Urothelium cell line (cell line): ENCODE data around the gene CEP250.
"Not testable (repeated sequence)": the region's sequence is repeated elsewhere in the genome, so short reads cannot be mapped to it uniquely, and the experiment has no call there.

Experiments used
- DNase-seq: peaks from one replicate; pipeline ENCODE4 v3.0.0; 2011; ENCODE audit warnings: low spot score, mixed read lengths
- FAIRE-seq: peaks from 2 replicates; lab custom pipeline; 2011; peaks lifted over from hg19 to GRCh38; lab: Jason Lieb, UNC

Gene CEP250

DNA sequence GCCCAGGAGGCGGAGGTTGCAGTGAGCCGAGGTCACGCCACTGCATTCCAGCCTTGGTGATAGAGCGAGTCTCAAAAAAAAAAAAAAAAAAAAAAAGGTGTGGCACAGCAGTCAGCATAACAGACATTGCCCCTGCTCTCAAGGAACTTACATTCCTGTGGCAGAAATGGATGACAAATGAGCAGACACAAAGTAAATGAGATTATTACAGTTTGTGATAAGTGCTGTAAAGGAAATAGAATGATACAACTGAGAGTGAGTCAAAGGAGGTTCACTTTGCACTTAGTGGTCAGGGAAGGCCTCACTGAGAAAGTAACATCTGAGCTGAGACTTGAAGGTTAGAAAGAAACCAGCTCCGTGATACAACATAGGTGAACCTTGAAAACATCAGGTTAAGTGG, 36.4 kb downstream of the CEP250 start:
- FAIRE-seq (no peak), DNase-seq (no peak)

DNA sequence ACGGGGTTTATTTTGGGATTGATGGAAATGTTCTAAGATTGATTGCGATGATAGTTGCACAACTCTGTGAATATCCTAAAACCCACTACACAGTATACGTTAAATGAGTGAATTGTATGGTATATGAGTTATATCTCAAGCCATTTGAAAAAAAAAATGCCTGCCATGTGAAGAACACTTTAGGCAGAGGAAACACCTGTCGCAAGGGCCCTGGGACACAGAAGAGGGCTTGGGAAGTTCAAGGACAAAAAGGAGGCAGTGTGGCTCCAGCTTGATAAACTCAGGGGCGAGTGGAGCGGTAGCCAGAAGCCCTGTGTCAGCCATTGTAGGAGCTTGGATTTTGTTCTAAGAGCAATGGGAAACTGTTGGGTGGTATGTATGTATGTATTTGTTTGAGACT, 37.0 kb downstream of the CEP250 start:
- DNase-seq = no peak
- FAIRE-seq = no peak

DNA sequence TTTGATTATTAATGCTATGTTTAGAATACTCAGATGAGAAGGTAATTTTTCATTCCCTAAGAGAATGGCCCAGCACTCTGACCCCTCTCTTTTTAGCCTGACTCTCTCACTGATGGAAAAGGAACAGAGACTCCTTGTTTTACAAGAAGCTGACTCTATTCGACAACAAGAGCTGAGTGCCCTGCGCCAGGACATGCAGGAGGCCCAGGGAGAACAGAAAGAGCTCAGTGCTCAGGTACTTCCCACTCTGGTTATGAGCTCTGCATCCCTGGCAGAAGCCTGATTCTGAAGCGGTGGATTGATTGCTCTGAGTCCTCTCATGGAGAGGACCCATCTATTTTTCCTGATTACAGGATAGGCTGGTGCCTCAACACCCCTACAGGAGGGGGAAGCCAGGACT, 41.1 kb downstream of the CEP250 start:
- DNase-seq (no peak), FAIRE-seq (no peak)

DNA sequence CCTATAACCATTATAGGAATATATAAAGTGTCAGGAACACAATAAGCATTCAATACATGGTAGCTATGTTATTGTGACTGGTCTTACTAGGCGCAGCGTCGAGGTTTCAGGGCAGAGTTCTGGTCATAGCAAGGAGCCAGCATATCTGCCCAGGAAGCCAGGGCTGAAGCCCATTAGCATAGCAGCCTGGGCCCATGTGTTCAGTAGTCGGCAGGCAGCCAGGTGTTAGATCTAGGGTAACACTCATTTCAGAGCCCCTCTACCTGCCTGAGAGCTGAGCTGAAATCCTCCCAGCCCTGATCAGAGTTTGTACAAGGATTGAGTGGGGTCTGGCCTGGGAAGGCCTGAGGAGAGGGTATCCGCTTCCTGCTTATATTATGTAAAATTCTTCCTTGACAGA, 41.9 kb downstream of the CEP250 start:
- FAIRE-seq (no peak), DNase-seq (no peak)

DNA sequence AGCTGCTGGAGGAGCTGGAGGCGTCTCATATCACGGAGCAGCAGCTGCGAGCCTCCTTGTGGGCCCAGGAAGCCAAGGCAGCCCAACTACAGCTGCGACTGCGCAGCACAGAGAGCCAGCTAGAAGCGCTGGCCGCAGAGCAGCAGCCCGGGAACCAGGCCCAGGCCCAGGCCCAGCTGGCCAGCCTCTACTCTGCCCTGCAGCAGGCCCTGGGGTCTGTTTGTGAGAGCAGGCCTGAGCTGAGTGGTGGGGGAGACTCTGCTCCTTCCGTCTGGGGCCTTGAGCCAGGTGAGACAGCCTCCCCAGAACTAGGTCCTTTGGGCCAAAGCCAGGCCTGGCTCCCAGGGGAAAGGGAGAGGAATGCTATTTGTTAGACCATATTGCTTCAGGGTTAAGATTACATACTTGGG, 42.4 kb downstream of the CEP250 start:
- FAIRE-seq = no peak
- DNase-seq = no peak

DNA sequence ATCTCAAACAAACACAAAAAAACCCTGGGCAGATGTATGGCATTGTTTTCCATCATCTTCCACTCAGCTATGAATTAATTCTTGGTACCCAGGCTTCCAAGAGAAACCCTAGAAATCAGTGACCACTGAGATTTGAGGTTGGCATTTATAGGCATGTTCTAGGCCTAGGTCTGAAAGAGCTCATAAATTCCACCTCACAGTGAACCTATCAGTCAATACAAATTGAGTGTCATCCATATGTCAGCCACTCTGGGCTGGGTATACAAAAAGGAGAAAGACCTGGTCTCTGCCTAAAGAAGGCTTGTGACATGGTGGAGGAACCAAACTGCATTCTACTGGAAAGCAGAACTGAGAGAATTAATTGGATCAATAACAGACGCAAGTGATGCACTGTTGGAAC, 43.9 kb downstream of the CEP250 start:
- DNase-seq = no peak

DNA sequence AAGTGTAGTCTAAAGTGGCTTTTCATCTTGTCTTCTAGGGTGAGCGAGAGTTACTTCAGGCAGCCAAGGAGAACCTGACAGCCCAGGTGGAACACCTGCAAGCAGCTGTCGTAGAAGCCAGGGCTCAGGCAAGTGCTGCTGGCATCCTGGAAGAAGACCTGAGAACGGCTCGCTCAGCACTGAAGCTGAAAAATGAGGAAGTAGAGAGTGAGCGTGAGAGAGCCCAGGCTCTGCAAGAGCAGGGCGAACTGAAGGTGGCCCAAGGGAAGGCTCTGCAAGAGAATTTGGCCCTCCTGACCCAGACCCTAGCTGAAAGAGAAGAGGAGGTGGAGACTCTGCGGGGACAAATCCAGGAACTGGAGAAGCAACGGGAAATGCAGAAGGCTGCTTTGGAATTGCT, 47.0 kb downstream of the CEP250 start:
- no peak for DNase-seq
- FAIRE-seq = no peak

More for the DNA sequence above, 43.9 kb downstream of the CEP250 start:
- FAIRE-seq = no peak

DNA sequence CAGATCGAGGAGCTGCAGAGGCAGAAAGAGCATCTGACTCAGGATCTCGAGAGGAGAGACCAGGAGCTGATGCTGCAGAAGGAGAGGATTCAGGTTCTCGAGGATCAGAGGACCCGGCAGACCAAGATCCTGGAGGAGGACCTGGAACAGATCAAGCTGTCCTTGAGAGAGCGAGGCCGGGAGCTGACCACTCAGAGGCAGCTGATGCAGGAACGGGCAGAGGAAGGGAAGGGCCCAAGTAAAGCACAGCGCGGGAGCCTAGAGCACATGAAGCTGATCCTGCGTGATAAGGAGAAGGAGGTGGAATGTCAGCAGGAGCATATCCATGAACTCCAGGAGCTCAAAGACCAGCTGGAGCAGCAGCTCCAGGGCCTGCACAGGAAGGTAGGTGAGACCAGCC, 47.9 kb downstream of the CEP250 start:
- DNase-seq (no peak), FAIRE-seq (no peak)

DNA sequence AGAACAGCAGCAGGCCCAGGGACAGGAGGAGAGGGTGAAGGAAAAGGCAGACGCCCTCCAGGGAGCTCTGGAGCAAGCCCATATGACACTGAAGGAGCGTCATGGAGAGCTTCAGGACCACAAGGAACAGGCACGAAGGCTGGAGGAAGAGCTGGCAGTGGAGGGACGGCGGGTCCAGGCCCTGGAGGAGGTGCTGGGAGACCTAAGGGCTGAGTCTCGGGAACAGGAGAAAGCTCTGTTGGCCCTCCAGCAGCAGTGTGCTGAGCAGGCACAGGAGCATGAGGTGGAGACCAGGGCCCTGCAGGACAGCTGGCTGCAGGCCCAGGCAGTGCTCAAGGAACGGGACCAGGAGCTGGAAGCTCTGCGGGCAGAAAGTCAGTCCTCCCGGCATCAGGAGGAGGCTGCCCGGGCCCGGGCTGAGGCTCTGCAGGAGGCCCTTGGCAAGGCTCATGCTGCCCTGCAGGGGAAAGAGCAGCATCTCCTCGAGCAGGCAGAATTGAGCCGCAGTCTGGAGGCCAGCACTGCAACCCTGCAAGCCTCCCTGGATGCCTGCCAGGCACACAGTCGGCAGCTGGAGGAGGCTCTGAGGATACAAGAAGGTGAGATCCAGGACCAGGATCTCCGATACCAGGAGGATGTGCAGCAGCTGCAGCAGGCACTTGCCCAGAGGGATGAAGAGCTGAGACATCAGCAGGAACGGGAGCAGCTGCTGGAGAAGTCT, 48.6 kb downstream of the CEP250 start:
- FAIRE-seq (no peak), DNase-seq (no peak)

DNA sequence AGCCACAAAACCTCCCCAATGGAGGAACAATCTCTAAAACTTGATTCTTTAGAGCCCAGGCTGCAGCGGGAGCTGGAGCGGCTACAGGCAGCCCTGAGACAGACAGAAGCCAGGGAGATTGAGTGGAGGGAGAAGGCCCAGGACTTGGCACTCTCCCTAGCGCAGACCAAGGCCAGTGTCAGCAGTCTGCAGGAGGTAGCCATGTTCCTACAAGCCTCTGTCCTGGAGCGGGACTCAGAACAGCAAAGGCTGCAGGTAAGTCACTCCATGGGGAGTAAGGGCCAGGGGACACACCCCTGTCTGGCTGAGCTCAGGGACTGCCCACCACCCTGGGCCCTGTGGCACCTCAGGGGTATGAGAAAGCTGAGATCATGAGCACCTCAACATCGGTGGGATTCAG, 49.4 kb downstream of the CEP250 start:
- FAIRE-seq = no peak
- no peak for DNase-seq

DNA sequence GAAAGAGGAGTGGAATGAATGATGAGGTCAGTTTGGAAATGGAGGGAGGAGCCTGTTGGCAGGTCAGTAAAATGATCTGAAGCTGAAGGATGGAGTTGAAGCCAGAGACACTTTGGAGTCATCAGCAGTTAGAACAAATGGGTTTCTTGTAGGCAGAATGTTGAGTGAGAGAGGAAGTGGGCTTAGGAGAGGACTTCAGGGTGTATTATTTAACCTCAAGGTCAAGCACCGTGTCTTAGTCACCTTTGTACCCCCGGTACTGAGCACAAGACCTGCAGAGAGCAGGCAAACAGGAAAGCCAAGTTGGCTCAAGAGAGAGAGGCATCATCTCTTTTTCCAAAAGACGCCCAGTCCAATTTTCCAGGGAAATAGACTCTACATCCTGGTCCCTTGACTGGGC, 50.8 kb downstream of the CEP250 start:
- DNase-seq = no peak
- no peak for FAIRE-seq

DNA sequence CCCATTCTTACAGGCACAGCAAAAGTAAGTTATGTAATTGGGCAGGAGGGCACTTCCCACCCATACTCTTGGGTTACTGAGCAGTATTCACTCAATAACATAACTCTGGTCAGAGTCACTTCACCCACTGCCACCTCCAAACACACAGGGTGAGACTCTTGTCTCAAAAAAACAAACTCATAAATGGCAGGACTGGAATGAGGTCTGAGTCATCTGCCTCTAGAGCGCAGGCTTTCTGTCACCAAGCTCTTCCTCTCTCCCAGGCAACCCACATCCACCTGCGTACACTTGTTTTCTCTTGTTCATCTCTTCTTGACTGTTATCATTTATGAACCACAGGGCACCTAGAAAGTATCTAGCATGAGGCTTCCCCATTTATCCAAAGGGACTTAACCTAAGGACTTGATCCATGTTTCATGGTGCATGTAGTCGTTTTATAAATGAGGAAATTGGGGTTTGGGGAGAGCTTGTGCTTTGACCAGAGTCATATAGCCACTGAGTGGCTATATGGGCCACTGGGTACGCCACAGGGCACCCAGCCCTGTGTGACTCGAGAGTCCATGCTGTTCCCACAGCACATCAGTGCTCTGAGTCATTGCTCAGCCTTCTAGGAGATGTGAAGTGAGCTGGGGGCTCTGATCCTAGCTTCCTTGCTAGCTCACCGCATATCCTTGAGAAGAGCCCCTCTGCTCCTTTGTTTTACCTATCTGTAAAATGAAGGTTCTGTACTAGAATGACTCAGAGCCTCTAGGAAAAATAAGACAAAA, 51.7 kb downstream of the CEP250 start:
- DNase-seq (no peak), FAIRE-seq (no peak)

DNA sequence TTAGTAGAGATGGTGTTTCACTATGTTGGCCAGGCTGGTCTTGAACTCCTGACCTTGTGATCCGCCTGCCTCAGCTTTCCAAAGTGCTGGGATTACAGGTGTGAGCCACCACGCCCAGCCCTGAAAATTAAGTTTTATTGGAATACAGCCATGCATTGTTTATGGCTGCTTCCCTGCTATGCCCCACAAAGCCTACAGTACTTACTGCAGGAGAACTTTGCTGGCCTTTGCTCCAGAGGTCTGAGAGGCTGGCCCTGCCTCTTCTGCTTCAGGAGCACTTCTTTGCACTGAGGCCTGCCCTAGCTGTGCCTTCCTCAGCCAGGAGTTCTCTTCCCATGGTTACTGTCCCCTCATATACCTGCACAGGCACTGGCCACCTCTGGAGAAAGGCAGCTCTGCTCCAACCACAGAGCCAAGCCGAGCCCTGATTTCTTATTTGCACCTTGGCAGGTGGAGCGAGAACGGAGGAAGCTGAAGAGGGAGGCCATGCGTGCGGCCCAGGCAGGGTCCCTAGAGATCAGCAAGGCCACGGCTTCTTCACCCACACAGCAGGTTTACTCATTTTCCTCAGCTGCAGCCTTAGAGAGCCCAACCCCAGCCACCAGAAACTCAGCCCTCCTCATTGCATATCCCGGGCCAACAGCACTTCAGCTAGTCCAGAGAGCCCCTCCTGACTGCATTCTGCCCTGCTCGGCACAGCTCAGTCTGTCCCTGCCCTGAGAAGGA, 53.3 kb downstream of the CEP250 start:
- no peak for FAIRE-seq
- DNase-seq = no peak

DNA sequence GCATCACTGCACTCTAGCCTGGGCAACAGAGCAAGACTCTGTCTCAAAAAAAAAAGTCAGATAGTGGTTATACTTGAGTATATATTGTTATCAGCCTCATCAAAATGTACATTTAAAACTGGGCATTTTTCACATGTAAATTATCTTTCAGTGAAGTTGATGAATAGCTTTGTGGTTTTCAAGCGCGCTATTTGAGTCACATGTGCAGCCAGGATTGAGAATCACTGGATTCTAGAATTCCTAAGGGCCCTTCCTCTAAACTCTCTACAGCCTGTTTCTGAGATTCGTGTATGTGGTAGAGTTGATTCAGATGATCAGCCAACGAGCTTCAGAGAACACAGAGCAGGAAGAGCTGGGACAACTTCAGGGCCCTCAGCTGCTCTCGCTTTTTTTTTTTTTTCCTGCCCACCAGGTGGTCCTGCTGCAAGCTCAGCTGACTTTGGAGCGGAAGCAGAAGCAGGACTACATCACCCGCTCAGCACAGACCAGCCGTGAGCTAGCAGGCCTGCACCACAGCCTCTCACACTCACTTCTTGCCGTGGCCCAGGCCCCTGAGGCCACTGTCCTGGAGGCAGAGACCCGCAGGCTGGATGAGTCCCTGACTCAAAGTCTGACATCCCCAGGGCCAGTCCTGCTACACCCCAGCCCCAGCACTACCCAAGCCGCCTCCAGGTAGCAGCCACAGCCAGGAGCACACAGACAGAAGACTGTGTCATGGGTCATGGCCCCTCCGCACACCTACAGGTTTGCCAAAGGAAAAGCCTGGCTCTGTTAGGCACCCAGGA, 55.7 kb downstream of the CEP250 start:
- DNase-seq (no peak), FAIRE-seq (no peak)

DNA sequence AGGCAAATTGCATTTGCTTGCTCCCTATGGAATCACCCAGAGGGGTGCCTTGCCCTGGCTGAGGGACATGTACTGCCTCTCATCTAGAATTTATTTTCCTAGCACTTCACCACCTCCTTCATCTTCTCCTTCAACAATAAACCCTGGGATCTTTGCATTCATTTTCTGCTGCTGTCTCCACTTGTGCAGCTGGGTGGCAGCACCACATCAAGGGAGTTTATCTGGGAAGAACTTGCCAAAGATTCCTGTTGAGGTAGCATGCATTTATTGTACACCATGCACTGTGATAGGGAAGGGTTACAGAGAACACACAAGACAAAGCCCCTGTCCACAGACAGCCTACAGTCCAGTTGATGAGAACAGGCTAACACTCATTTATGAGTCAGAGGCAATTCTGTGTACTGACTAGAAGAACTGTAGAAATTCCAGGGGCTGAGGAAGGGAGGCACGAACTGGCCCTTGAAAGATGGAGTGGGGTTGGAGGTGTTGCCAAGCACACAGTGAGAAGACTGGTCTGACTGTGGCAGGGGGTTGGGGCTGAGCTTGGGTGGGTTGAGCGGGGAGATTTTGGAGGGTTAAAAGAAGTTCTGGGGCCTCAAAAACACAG, 56.5 kb downstream of the CEP250 start:
- FAIRE-seq (no peak), DNase-seq (no peak)

DNA sequence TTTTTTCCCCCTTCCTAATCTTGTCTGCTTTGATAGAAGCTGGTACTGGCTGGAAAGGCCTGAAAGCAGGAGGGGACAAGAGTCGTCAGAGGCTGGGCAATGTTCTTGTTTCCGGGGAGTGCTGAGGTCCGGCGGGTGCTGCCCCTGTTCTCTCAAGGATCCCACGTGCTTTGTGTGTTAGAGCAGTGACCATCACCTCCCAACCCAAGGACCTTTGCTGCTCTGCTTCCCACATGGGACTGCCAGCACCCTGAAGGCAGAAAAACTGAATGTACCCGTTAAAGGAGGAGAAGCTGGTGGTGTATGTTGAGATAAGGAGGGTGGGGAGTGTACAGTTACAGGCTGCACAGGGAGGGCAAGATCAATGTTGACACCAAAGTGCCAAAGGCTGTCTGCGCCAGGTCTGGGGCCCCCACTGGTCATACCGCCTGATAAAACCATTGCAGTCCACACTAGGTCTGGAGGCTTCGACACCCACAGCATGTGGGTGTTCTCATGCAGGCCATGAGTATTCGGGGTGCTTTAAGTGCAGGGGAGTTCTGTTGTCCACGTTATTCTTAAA, 59.1 kb downstream of the CEP250 start:
- DNase-seq (no peak), FAIRE-seq (no peak)

DNA sequence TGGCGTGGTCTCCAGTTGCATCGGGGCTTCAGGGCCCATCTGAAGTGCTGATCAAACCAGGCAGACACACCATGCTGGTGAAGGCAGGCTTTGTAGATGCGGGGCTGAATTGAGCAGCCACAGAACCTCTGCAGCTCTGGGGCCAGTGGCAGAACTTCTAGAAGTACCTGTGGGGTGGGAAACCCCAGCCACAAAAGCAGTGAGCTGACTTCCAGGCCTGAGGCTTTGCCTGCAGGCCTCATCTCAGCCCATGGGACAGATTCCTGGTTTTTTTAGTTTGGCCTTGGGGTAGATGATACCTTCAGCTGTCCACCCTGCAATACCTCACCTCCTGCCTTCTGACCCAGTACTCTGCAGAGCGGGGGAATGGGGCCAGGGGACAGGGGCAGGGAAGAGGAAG, 59.9 kb downstream of the CEP250 start:
- no peak for FAIRE-seq
- no peak for DNase-seq

DNA sequence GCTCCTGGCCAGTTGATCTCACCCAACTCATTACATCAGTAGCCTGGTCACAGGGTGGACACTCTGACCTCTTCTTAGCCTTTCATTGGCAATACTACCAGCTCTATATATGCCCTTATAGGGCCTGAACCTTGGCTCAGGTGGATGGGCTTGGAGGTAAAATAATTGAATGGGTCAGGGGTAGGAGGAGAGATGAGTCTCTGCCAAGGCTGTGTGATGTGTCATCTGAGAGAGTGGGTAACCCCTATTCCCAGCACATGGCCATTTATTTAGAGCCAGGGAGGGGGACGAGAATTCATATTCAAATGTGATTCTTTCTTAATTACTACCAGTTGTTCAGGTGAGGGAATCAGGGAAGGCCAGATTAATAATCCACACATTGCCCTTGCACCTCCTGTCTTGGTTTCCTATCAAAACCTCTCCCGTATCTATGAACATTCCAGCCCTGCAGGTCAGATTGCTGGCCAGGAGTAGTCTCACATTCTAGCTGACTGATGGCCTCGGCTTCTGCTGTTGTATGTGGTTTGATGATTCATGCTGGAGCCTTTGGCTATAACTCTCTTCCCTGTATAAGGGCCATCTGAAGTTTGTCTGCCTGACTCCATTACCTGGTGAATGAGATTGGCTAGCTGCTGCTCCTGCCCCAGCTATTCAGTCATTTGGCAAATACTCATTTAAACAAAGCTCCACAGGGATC, 60.7 kb downstream of the CEP250 start:
- DNase-seq (peak; percentile 79), FAIRE-seq (no peak)

DNA sequence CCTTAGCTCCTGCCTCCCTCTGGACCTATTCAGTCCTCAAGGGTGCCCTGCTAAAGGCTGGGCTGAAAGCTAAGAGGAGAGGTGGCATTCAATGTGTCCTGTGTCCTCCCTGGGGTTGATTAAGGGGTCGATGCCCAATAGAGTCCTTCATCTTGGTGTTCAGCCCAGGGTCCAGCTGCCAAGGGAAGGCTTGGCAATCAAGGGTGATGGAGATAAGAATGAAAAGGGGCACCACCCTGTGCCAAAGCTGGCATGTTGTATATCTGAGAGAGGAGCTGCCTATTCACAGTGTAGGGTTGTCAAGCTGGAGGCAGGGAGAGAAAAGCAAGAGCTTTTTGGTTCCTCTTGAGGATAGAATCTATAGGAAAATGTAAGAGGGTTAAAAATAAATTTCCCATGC, 61.7 kb downstream of the CEP250 start:
- DNase-seq (no peak), FAIRE-seq (no peak)

DNA sequence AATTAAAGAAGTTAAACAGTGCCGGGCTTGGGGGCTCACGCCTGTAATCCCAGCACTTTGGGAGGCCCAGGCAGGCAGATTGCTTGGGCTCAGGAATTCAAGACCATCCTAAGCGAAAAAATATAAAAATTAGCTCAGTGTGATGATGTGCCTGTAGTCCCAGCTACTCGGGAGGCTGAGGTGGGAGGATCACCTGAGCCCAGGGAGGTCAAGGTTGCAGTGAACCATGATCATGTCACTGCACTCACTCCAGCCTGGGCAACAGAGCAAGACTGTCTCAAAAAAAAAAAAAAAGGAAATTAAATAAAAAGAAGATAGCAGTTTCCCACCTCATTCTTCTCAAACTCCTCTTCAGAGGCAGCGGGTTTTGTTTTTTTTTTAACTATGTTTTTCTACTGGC, 62.4 kb downstream of the CEP250 start:
- FAIRE-seq, DNase-seq: not testable (repeated sequence)
